Upper lobe of left lung (tissue), 6 donors: Measurements from ENCODE around the gene GLOD4. TPM values are rescaled to one million over a fixed set of nuclear protein-coding genes. Genes with fewer than 3 reads are reported as not detected.
"Not testable (repeated sequence)": the region's sequence is repeated elsewhere in the genome, so short reads cannot be mapped to it uniquely, and the experiment has no call there.

Experiments used
- ATAC-seq, 2 donors: fragments of 200-7000 bp; cut with Tn5 transposase; one replicate each; pipeline ENCODE4 v1.9.1; 2022; ENCODE audit warnings: mild to moderate bottlenecking in 2 of 2, moderate library complexity in 2 of 2; ENCODE audit not compliant: low FRiP score in 2 of 2
- DNase-seq, 2 donors: peaks; one replicate each; pipeline ENCODE4 v3.0.0-alpha.2; 2019 to 2020
- H3K27ac ChIP-seq, 4 donors: fragments of 200-600 bp; sonication (generic); one replicate each; pipeline ENCODE4 v1.5.1; 2016 to 2019
- H3K27me3 ChIP-seq, 4 donors: fragments of 200-600 bp; sonication (generic); one replicate each; pipeline ENCODE4 v1.5.1; 2017 to 2019
- H3K36me3 ChIP-seq, 4 donors: fragments of 200-600 bp; sonication (generic); one replicate each; pipeline ENCODE4 v1.5.1; 2016 to 2019
- H3K4me1 ChIP-seq, 4 donors: fragments of 200-600 bp; sonication (generic); one replicate each; pipeline ENCODE4 v1.5.1; 2018 to 2019
- H3K4me3 ChIP-seq, 4 donors: fragments of 200-600 bp; sonication (generic); one replicate each; pipeline ENCODE4 v1.5.1; 2017 to 2019; ENCODE audit warnings: mild to moderate bottlenecking in 2 of 4, moderate library complexity in 1 of 4
- H3K9me3 ChIP-seq, 4 donors: fragments of 200-600 bp; sonication (generic); one replicate each; pipeline ENCODE4 v1.5.1; 2018 to 2019
- EP300 ChIP-seq, 4 donors: sonication (generic); formaldehyde crosslinking; IDR thresholded peaks; one replicate each; pipeline ENCODE4 v1.5.1; 2017; ENCODE audit warnings: antibody characterized with exemption in 4 of 4, control low read depth in 2 of 4
- POLR2A ChIP-seq, 4 donors: fragments of 450-650 bp; IDR thresholded peaks; one replicate each; pipeline ENCODE4 v1.5.1; 2016 to 2017; ENCODE audit warnings: antibody characterized with exemption in 4 of 4, mild to moderate bottlenecking in 2 of 4
- POLR2AphosphoS5 ChIP-seq, 2 donors: sonication (generic); formaldehyde crosslinking; IDR thresholded peaks; one replicate each; pipeline ENCODE4 v1.5.1; 2017; ENCODE audit warnings: antibody characterized with exemption in 2 of 2
- WGBS, 2 donors: methylation state at CpG; one replicate each; pipeline ENCODE4 v1.1.5; 2017 to 2018; 5-methylcytosine and 5-hydroxymethylcytosine counted together
- total RNA-seq, 6 donors: library from RNA; depleted of rRNA in 4 of 6; stranded (reverse); fragments of >200 nt in 4 of 6; gene quantifications; one replicate each; pipeline versions ENCODE4 v1.1.0 to v1.2.1, GENCODE V29; 2016 to 2021
- TF ChIP-seq, protein P1 (sequence below), 6 experiments: fragments of 450-650 bp in 4 of 6; fragments of 200-600 bp in 2 of 6; sonication (generic) in 2 of 6; IDR thresholded peaks; one replicate each; pipeline ENCODE4 v1.5.1; 2016 to 2019; ENCODE audit warnings: antibody characterized with exemption in 6 of 6
- donor health status: DM: no; HTN: no; CAD: no; lungs with moderate emphysema.
- donor health status: DM: no; HTN: yes; CAD: no; lungs with severe emphysema.

The GLOD4 gene
- total RNA-seq, 6 donors from 2014 or later, result 41.0 to 92.2 (median 51.8) TPM

- WGBS, 2 donors, result 83 to 87% methylated on average over 11 to 13 of the region's 13 CpGs
- no peaks in the 10 kb centered on the region for H3K4me1 ChIP-seq
- TF ChIP-seq EP300 (IDR thresholded peaks at IDR 0.05) (no peak), POLR2AphosphoS5 (IDR thresholded peaks at IDR 0.05) (no peak), POLR2A (IDR thresholded peaks at IDR 0.05) (no peak)
- TF ChIP-seq, protein P1, sequence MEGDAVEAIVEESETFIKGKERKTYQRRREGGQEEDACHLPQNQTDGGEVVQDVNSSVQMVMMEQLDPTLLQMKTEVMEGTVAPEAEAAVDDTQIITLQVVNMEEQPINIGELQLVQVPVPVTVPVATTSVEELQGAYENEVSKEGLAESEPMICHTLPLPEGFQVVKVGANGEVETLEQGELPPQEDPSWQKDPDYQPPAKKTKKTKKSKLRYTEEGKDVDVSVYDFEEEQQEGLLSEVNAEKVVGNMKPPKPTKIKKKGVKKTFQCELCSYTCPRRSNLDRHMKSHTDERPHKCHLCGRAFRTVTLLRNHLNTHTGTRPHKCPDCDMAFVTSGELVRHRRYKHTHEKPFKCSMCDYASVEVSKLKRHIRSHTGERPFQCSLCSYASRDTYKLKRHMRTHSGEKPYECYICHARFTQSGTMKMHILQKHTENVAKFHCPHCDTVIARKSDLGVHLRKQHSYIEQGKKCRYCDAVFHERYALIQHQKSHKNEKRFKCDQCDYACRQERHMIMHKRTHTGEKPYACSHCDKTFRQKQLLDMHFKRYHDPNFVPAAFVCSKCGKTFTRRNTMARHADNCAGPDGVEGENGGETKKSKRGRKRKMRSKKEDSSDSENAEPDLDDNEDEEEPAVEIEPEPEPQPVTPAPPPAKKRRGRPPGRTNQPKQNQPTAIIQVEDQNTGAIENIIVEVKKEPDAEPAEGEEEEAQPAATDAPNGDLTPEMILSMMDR (IDR thresholded peaks at IDR 0.05), result no peak
Measured at GRCh38 chr17:806346-806745, 24.3 kb upstream of the GLOD4 start.

GRCh38 chr17:805886-806285 lies 23.8 kb upstream of the GLOD4 start:
- not testable (repeated sequence) for H3K9me3 ChIP-seq, H3K4me1 ChIP-seq, H3K27ac ChIP-seq, H3K27me3 ChIP-seq, H3K4me3 ChIP-seq, ATAC-seq
- DNase-seq, result peak in 1 of 2 donors; percentile 72
- peaks cover 0 to 23% (median 7%) of the 10 kb centered on the region in 4 donors for H3K36me3 ChIP-seq
- 94 to 98% methylated on average over 11 to 19 of the region's 23 CpGs for WGBS, 2 donors

More at GRCh38 chr17:806346-806745, 24.3 kb upstream of the GLOD4 start:
- H3K27ac ChIP-seq, result no peak overlapping the region
- H3K4me3 ChIP-seq, result no peak overlapping the region
- ATAC-seq (no peak), DNase-seq (peak in 1 of 2 donors; percentile 40)
- peaks cover 0 to 21% (median 5%) of the 10 kb centered on the region in 4 donors for H3K36me3 ChIP-seq
- no peaks in the 10 kb centered on the region for H3K9me3 ChIP-seq
- H3K27me3 ChIP-seq, result no peaks in the 10 kb centered on the region

DNA sequence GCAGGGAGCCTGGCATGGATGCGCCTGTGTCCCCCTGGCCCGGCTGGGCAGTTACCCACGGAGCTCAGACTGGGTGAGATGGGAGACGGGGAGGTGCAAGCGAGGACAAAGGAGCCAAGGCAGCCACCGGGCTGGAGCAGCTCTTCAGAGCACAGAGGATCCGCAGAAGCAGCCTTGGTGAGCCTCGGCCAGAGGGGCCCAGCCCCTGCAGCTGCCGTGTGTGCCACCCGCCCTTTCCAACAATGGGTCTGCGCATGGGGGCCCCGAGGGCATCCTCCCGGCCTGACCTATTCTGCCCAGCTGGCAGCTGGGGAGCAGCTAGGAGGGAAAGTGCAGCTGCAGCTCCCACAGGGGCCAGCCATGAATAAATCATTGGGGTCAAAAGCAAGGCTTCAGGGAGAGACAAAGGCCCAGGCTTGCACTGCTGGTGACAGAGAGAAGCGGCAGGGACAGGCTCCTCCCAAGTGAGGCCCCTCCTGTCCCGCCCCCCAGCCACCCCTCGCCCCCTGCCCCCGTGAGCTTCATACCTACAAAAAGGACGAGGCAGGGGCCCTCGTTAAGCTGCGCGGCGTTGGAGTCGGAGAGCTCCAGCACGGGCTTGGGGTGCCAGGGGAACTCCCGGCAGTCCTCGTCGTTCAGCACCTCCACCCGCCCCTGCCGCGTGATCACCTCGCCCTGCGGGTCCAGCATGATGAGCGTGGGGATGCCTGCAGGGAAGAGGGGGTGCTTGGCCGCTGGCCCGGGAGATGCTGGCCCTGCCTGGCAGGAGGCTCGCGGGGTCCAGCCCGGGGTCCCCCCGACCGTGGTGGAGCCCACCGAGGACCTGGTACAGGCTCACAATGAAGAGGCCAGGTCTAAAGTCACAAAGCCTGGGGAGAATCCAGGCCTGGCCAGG lies 22.7 kb upstream of the GLOD4 start:
- H3K4me1 ChIP-seq, result no peaks in the 10 kb centered on the region
- TF ChIP-seq, protein P1 (IDR thresholded peaks at IDR 0.05), result no peak
- no peak for TF ChIP-seq POLR2AphosphoS5 (IDR thresholded peaks at IDR 0.05)
- TF ChIP-seq EP300 (IDR thresholded peaks at IDR 0.05), result no peak
- no peak for TF ChIP-seq POLR2A (IDR thresholded peaks at IDR 0.05)
- H3K36me3 ChIP-seq, result peaks cover 0 to 33% (median 10%) of the 10 kb centered on the region in 4 donors
- H3K4me3 ChIP-seq, result no peak overlapping the region
- H3K27ac ChIP-seq, result no peak overlapping the region
- H3K9me3 ChIP-seq, result no peaks in the 10 kb centered on the region
- 89 to 92% methylated on average over 13 to 20 of the region's 41 CpGs for WGBS, 2 donors
- no peaks in the 10 kb centered on the region for H3K27me3 ChIP-seq
- peak in 1 of 2 donors; percentile 69 for DNase-seq
- no peak for ATAC-seq

GRCh38 chr17:802901-803881 lies 21.1 kb upstream of the GLOD4 start:
- H3K27ac ChIP-seq, result no peak overlapping the region
- H3K36me3 ChIP-seq, result peaks cover 0 to 33% (median 10%) of the 10 kb centered on the region in 4 donors
- H3K27me3 ChIP-seq, result no peaks in the 10 kb centered on the region
- no peak overlapping the region for H3K4me3 ChIP-seq
- ATAC-seq (no peak), DNase-seq (peak in 1 of 2 donors; percentile 65)
- 88 to 89% methylated on average over 23 to 33 of the region's 37 CpGs for WGBS, 2 donors
- H3K9me3 ChIP-seq, result no peaks in the 10 kb centered on the region
- no peaks in the 10 kb centered on the region for H3K4me1 ChIP-seq
- no peak for TF ChIP-seq POLR2AphosphoS5 (IDR thresholded peaks at IDR 0.05)
- TF ChIP-seq EP300 (IDR thresholded peaks at IDR 0.05), result no peak
- TF ChIP-seq, protein P1 (IDR thresholded peaks at IDR 0.05), result no peak
- no peak for TF ChIP-seq POLR2A (IDR thresholded peaks at IDR 0.05)

DNA sequence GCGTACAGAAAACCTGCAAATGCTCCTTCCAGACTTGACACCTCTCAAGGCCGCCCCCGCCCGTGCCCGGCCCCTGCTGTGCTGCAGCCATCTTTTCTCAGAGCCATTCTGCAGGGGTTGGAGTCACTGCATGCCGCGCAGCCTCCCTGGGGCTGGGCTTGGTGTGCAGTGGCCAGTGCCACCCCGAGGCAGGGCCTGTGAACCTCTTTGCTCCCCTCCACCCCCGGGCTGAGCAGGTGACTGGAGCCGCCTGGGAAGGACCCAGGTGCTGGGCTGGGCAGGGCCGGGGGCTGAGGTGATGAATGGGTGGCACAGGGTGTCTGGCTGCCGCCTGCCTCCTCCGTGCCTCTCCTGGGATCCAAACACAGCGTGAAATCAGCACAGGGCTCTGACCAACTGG lies 20.4 kb upstream of the GLOD4 start:
- no peak overlapping the region for H3K4me3 ChIP-seq
- ATAC-seq (no peak), DNase-seq (peak in 1 of 2 donors; percentile 82)
- peaks cover 0 to 33% (median 10%) of the 10 kb centered on the region in 4 donors for H3K36me3 ChIP-seq
- H3K9me3 ChIP-seq, result no peaks in the 10 kb centered on the region
- peaks cover 0 to 3% (median 0%) of the 10 kb centered on the region in 4 donors for H3K4me1 ChIP-seq
- TF ChIP-seq, protein P1 (IDR thresholded peaks at IDR 0.05), result no peak
- TF ChIP-seq POLR2AphosphoS5 (IDR thresholded peaks at IDR 0.05) (no peak), POLR2A (IDR thresholded peaks at IDR 0.05) (no peak), EP300 (IDR thresholded peaks at IDR 0.05) (no peak)
- no peak overlapping the region for H3K27ac ChIP-seq
- 96% methylated on average over 14 of the region's 14 CpGs; no CpG with 5 or more reads in 1 of the 2 donors for WGBS, 2 donors
- H3K27me3 ChIP-seq, result no peaks in the 10 kb centered on the region
